GM21528 (cell line): ENCODE data around the gene CDK1.

Experiments used
- ATAC-seq: cut with Tn5 transposase; IDR thresholded peaks from one replicate; pipeline ENCODE4 v1.9.1; 2021; ENCODE audit warnings: mild to moderate bottlenecking, moderate library complexity; ENCODE audit not compliant: unreplicated experiment, low FRiP score

The CDK1 gene

GRCh38 chr10:60769406-60769805 lies 8.9 kb upstream of the CDK1 start:
- ATAC-seq, result no peak

DNA sequence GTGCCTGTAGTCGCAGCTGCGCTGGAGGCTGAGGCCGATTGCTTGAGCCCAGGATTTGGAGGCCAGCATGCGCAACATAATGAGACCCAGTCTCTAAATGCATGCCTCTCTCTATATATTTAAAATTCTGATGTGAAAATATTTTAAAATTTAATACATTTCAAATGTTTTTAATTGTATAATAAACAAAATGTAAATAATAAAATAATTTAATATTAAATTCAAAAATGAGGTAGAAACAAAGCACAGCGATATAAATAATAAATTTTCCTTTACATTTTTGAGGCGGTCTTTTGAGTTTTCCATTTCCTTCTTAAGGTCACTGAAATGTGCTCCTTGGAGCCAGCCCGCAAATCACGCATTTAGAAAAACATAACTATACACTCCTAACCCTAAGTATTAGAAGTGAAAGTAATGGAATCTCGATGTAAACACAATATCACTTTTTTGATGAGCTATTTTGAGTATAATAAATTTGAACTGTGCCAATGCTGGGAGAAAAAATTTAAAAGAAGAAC lies 523 bp upstream of the CDK1 start:
- peak; percentile 9 for ATAC-seq

DNA sequence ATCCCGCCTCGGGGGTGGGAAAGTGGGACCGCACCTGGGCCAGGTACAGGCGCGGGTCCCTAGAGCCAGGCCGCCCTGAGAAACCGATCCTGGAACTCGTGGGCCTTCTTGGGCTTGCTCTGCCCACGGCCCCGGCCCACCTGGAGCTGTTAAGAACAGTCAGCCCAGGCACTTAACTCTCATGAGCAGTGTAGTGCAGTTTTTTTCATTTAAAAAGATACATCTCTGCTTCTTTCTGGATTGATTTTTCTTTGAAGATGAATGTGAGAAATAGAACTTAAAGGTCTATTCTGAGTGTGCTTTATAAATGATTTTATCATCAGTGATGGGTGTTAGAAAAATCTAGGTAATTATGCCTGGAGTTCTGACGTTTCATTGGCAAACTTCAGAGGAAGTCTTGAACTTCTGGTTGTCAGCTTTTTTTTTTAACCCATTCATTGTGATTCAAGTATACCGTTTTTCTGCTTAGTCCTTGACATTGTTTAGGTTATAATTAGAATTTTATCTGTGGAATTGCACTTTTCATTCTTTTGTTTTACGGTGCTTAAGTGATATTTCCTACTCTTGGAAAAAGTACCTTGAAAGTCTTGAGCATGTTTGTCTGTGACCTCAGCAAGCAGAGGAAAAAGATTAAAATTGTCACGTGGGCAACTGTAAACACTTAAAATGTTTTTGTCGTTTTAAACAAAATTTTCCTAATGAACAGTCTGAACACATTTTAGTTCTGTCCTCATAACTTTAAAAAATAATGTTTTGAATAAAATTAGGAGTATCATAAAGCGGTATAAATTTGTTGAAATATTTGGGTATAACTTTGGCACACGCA lies 906 bp downstream of the CDK1 start:
- peak; percentile 27 for ATAC-seq

DNA sequence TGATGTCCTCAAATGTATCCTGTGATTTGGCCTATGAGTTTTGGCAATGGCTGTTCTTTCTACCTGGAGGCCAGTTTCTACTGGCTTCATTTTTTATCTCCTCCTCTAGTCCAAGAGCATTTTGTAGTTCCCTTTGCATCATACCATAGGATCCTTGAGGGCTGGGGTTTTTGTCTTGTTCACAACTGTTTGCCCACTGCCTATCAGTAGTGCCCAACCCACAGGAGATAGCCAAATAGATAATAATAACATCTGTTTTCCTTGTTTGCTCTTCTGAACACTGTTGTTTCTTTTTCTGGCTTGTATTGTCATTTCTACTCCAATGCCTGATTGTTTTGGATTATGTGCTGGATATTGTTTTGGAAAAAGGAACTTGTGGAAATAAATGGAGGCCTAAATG lies 3.4 kb downstream of the CDK1 start:
- no peak for ATAC-seq

DNA sequence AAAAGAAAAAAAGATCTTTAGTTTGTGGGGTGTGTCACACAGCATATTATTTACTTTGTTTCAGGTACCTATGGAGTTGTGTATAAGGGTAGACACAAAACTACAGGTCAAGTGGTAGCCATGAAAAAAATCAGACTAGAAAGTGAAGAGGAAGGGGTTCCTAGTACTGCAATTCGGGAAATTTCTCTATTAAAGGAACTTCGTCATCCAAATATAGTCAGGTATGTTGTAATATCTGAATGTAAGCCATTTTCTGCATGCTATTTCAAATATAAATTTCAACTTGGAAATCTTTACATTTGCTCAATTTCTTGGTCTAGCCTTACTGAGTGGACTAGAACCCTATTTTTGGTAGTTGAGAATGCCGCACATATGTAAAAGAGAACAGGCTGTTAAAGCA lies 6.4 kb downstream of the CDK1 start:
- no peak for ATAC-seq

DNA sequence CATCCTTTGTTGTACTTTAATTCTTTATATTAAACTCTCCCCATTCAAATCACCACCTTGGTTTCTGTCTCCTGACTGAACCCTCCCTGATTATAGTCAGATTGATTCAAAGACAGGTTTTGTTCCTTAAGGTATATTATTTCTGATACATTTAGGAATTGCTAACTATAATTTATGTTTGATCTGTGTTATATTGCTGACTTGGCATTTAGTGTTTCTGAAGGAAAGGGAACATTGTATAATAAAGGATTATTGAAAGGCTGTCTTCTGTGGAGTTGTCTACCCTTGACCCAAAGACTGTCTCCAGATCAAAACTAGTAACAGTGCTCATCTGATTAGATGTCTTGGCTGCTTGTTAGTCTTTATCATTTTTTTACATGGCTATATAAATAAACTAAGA lies 10.3 kb downstream of the CDK1 start:
- no peak for ATAC-seq

- no peak for ATAC-seq
Observed at GRCh38 chr10:60789340-60789739, 11.1 kb downstream of the CDK1 start.

GRCh38 chr10:60794953-60795352 lies 16.7 kb downstream of the CDK1 start:
- no peak for ATAC-seq

DNA sequence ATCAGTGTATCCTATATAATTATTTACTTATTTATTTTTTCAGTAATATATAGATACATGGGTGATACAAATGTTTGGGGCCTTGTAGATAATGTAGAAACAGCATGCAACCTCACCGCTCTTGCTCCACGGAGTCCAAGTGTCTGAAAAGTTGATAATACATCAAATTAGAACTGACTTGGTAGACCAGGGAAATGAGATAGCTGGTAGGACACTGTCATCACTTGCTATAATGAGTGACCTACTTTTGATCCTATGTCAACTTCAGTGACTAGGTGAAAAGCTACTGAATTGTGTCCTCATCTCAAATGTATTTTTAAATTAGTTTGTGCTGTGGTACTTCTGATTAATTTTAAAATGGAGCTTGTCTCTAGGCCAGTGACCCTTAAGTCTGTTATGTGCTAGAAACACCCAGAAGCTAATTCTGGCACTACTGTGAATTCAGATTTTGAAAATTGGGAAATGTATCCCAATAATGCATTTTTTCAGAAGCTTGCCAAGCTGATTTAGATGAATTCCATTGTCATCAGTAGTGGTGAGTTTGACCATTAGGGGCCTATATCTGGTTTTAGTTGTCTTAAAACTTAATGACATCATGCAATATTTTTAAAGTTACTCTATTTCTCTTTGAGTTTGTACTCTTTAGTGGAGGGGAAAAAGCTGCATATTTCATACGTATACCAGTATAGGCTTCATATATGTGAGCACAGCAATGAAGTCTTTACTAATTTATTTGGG lies 17.4 kb downstream of the CDK1 start:
- no peak for ATAC-seq

DNA sequence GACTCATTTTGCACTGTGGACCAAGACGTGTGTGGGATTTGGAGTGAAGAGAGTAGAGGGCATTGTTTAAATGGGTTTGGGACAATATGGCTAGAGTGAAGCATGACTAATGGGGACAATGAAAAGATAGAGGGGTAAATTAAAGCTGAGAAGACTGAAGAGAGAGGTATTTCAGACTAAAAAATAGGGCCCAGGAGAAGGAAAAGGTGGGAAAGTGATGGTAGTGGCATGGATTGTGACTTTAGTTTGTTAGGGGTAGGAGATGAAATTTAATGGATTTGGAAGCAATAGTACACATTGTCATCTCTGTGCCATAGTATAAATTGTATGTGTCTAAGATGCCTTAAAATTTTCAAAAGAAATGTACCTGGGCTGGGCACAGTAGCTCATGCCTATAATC lies 18.2 kb downstream of the CDK1 start:
- ATAC-seq, result no peak

DNA sequence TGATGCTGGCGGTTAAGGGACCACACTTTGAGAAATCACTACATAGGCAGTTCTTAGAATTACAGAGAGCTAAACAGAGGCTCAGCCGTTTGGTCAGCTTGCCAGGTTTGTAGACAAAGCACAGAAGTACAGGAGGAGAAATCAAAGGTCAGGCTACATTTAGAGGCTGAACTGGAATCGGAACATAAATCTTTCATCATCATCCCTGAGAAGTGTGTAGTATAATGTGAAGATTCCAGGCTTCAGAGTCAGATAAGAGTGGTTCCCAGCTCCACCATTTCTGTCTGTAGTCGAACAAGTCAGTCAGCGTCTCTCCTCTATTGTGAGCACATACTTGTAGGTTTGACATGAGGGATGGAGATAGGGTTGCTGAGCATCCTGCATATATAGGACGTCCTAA lies 18.9 kb downstream of the CDK1 start:
- no peak for ATAC-seq

DNA sequence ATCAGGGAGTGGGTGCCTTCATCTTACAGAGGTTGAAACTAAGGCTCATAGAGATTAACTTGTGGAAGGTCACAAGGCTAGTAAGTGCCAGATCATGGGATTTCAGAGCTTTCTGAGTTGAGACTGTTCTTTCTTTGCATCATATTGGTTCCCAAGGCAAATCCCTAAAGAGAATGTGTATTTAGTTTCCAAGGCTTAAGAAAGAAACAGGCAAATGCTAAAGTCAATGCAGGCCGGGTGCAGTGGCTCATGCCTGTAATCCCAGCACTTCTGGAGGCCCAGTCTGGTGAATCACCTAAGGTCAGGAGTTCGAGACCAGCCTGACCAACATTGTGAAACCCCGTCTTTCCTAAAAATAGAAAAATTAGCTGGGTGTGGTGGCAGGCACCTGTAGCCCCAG lies 19.8 kb downstream of the CDK1 start:
- no peak for ATAC-seq

DNA sequence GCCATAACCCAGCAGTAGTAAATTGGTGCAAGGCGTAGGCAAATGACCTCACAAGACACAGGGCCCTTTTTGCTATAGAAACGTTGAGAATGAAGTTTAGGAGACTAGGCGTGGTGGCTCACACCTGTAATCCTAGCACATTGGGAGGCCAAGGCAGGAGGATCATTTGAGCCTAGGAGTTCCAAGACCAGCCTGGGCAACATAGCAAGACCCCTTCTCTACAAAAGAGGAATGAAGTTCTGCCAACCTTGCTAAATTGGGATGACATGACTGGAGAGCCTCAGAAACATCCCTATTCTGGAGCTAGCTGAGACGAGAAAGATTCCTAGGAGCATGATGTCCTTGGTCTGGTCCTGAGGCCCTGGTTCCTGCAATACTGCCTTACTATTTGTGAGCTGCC lies 20.6 kb downstream of the CDK1 start:
- ATAC-seq, result no peak

- no peak for ATAC-seq
Observed at GRCh38 chr10:60799971-60800650, 21.8 kb downstream of the CDK1 start.

- no peak for ATAC-seq
Observed at GRCh38 chr10:60800918-60801317, 22.6 kb downstream of the CDK1 start.

DNA sequence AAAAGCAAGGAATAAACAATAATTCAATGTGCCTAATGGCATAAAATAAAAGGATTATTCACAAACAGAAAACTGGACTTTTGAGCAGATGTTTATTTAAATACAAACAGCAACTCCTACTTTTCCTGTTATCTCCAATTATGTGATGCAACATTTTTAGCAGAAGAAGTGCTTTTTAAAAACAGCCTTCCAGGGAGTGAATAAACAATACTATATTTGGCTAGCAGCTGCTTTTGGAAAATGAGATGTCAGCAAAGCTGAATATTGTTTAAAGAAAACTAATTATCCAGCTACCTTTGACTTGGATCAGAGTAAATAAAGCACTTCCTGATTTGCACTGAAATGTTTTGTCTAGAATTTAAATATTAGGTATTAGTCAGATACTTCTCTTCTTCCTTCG lies 23.2 kb downstream of the CDK1 start:
- ATAC-seq, result no peak

- no peak for ATAC-seq
Observed at GRCh38 chr10:60803433-60803832, 25.2 kb downstream of the CDK1 start.

DNA sequence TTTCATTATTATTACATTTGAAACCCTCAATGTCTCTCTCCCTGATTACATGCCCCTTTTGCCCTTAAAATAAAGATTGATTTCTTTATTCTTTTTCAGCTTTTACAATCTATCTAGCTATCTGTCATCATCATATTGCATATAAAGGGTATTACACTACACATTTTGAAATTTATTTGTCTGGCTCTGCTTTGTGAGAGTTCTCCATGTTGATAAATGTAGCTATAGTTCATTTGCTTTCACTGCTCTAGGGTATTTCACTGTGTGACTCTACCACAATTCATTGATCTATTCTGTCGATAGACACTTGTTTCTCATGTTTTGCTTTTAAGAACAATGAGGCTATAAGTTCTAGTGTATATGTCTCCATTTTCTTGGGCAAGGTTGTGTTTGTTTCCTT lies 25.6 kb downstream of the CDK1 start:
- no peak for ATAC-seq

DNA sequence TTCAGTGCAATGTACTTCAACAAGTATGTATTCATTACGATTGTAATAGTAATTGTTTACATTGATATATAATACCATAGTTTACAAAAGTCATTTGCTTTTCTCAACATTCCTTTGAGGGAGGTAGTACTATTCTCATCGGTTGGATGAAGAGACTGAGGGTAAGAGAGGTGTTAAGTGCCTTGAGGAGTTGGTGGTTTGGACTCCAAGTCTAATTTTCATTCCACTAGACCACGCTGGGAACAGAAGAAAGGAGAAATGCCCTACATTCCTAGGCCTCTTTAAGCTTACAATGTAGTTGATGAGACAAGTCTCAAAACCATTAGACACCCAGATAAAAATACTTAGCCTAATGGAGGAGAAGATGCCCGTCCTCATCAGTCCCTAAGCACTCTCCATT lies 28.6 kb downstream of the CDK1 start:
- ATAC-seq, result no peak

GRCh38 chr10:60807499-60807898 lies 29.2 kb downstream of the CDK1 start:
- ATAC-seq, result no peak

DNA sequence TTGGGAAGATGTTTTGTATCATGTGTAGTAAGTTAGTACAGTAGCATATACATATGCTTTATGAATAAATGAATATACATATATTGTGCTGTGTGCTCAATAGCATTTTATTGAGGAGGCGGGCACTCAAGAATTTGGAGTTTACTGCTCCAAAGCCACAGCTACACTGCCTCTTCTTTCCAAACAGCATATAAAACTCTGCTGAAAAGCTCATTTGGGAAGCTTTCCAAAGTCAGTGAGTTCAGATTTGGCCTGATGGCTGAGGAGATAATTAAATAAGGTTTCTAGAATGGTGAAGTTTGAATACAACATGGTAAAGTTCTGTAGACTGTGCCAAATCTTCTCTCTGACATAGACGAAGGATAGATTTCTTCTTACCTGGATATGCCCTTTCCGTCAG lies 29.8 kb downstream of the CDK1 start:
- ATAC-seq, result no peak
